ENCODE results near the gene LRP1B. TPM values are rescaled to one million over a fixed set of nuclear protein-coding genes. Genes with fewer than 3 reads are reported as not detected.

The LRP1B gene
- total RNA-seq, 1 donor from 2014 or later: 0.54 TPM

GRCh38 chr2:142058149-142058548 lies 72.7 kb downstream of the LRP1B start:
- H3K27me3 Mint-ChIP-seq (ENCODE audit: low read depth): no peaks in the 10 kb centered on the region
- H3K36me3 Mint-ChIP-seq (ENCODE audit: low read depth): no peaks in the 10 kb centered on the region
- no peak overlapping the region for H3K27ac Mint-ChIP-seq (ENCODE audit: unreplicated experiment)
- no peaks in the 10 kb centered on the region for H3K9me3 Mint-ChIP-seq
- peaks cover 5% of the 10 kb centered on the region for H3K4me1 Mint-ChIP-seq
- no peak for TF ChIP-seq CTCF (conservative IDR thresholded peaks at IDR 0.05)
- no peak for DNase-seq (ENCODE audit: low read depth, low spot score)
- H3K4me3 Mint-ChIP-seq: no peak overlapping the region

GRCh38 chr2:142056784-142057183 lies 74.0 kb downstream of the LRP1B start:
- Mint-ChIP-seq H3K27ac (ENCODE audit: unreplicated experiment) (no peak overlapping the region), H3K4me3 (no peak overlapping the region), H3K4me1 (no peaks in the 10 kb centered on the region), H3K9me3 (no peaks in the 10 kb centered on the region), H3K27me3 (ENCODE audit: low read depth) (no peaks in the 10 kb centered on the region), H3K36me3 (ENCODE audit: low read depth) (no peaks in the 10 kb centered on the region)
- TF ChIP-seq CTCF (conservative IDR thresholded peaks at IDR 0.05): no peak
- no peak for DNase-seq (ENCODE audit: low read depth, low spot score)

- Mint-ChIP-seq H3K27ac (ENCODE audit: unreplicated experiment) (no peak overlapping the region), H3K4me3 (no peak overlapping the region), H3K9me3 (no peaks in the 10 kb centered on the region), H3K4me1 (no peaks in the 10 kb centered on the region), H3K36me3 (ENCODE audit: low read depth) (no peaks in the 10 kb centered on the region), H3K27me3 (ENCODE audit: low read depth) (no peaks in the 10 kb centered on the region)
- no peak for TF ChIP-seq CTCF (conservative IDR thresholded peaks at IDR 0.05)
- no peak for DNase-seq (ENCODE audit: low read depth, low spot score)
These were observed 78.5 kb downstream of the LRP1B start for GRCh38 chr2:142052220-142052863.

GRCh38 chr2:142048581-142048980 lies 82.2 kb downstream of the LRP1B start:
- H3K9me3 Mint-ChIP-seq: no peaks in the 10 kb centered on the region
- H3K4me3 Mint-ChIP-seq: no peak overlapping the region
- H3K27ac Mint-ChIP-seq (ENCODE audit: unreplicated experiment): no peak overlapping the region
- H3K36me3 Mint-ChIP-seq (ENCODE audit: low read depth): no peaks in the 10 kb centered on the region
- TF ChIP-seq CTCF (conservative IDR thresholded peaks at IDR 0.05): no peak
- H3K27me3 Mint-ChIP-seq (ENCODE audit: low read depth): no peaks in the 10 kb centered on the region
- DNase-seq (ENCODE audit: low read depth, low spot score): no peak
- H3K4me1 Mint-ChIP-seq: no peaks in the 10 kb centered on the region

GRCh38 chr2:142045641-142046040 lies 85.2 kb downstream of the LRP1B start:
- Mint-ChIP-seq H3K27me3 (ENCODE audit: low read depth) (no peaks in the 10 kb centered on the region), H3K4me3 (no peak overlapping the region), H3K9me3 (no peaks in the 10 kb centered on the region), H3K27ac (ENCODE audit: unreplicated experiment) (no peak overlapping the region), H3K36me3 (ENCODE audit: low read depth) (no peaks in the 10 kb centered on the region), H3K4me1 (no peaks in the 10 kb centered on the region)
- TF ChIP-seq CTCF (conservative IDR thresholded peaks at IDR 0.05): no peak
- no peak for DNase-seq (ENCODE audit: low read depth, low spot score)

Data from neural crest cell (in vitro differentiated cells).